ENCODE results near the gene CYB5A. TPM values are rescaled to one million over a fixed set of nuclear protein-coding genes. Genes with fewer than 3 reads are reported as not detected.
A peak's percentile ranks its signal among the peaks of the same experiment; 100 is the strongest.

The CYB5A gene
- total RNA-seq, 8 experiments from 2014 or later = 26.4 to 63.6 (median 35.5) TPM

GRCh38 chr18:74268175-74268574 lies 23.6 kb downstream of the CYB5A start:
- in situ Hi-C loops (cut with MboI; ENCODE audit: low pct_unique_long_range_greater_than_20kb in 2 of 9, low sequenced_read_pairs in 9 of 9, unreplicated experiment in 9 of 9) = no loop called here
- no peak overlapping the region for H3K4me3 ChIP-seq
- no peak for ATAC-seq (replicated peaks in 6 of 8)
- H3K27ac ChIP-seq = no peak overlapping the region
- WGBS, 10 experiments = 80 to 100% (median 89%) methylated on average over 1 to 3 of the region's 7 CpGs; no CpG with 5 or more reads in 4 of the 10 experiments
- no peaks in the 10 kb centered on the region for H3K4me1 ChIP-seq (replicated peaks in 1 of 2)

DNA sequence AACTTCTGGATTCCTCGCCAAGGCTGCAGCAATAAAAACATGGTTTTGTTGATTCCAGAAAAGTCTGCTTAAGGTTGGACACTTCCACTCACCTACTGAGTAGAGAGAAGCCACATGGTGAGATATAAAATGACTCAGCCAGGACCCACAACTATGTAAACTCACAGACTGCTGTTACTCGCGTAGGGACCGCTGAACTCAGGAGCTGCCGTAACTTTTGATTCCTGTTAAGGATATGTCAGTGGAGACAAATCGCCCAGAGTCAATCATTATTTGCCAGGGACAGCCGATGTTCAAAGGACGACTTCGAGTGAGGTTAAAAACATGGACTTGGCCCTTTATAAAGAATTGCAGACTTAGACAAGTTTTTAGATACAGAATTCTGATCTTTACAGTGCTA lies 25.6 kb downstream of the CYB5A start:
- in situ Hi-C loops (cut with MboI; ENCODE audit: low pct_unique_long_range_greater_than_20kb in 2 of 9, low sequenced_read_pairs in 9 of 9, unreplicated experiment in 9 of 9) = no loop called here
- Histone ChIP-seq H3K4me3 (no peak overlapping the region), H3K27ac (no peak overlapping the region), H3K4me1 (replicated peaks in 1 of 2) (no peaks in the 10 kb centered on the region)
- ATAC-seq (replicated peaks in 6 of 8) = no peak
- 65 to 85% (median 77%) methylated on average over 3 to 8 of the region's 9 CpGs; no CpG with 5 or more reads in 2 of the 10 experiments for WGBS, 10 experiments

- Histone ChIP-seq H3K4me3 (no peak overlapping the region), H3K27ac (no peak overlapping the region), H3K4me1 (replicated peaks in 1 of 2) (no peaks in the 10 kb centered on the region)
- 39 to 83% (median 76%) methylated on average over 1 to 5 of the region's 8 CpGs; no CpG with 5 or more reads in 5 of the 10 experiments for WGBS, 10 experiments
- ATAC-seq (replicated peaks in 6 of 8) = no peak
- in situ Hi-C loops (cut with MboI; ENCODE audit: low pct_unique_long_range_greater_than_20kb in 2 of 9, low sequenced_read_pairs in 9 of 9, unreplicated experiment in 9 of 9) = no loop called here
These were observed 26.1 kb downstream of the CYB5A start for GRCh38 chr18:74265546-74266098.

GRCh38 chr18:74264303-74265020 lies 27.3 kb downstream of the CYB5A start:
- 50 to 100% (median 77%) methylated on average over 1 to 9 of the region's 10 CpGs; no CpG with 5 or more reads in 1 of the 10 experiments for WGBS, 10 experiments
- in situ Hi-C loops (cut with MboI; ENCODE audit: low pct_unique_long_range_greater_than_20kb in 2 of 9, low sequenced_read_pairs in 9 of 9, unreplicated experiment in 9 of 9) = no loop called here
- Histone ChIP-seq H3K4me1 (replicated peaks in 1 of 2) (no peaks in the 10 kb centered on the region), H3K4me3 (no peak overlapping the region), H3K27ac (no peak overlapping the region)
- no peak for ATAC-seq (replicated peaks in 6 of 8)

- peaks cover 9 to 10% of the 10 kb centered on the region in 2 donors for H3K4me1 ChIP-seq (replicated peaks in 1 of 2)
- WGBS, 10 experiments = 67 to 100% (median 89%) methylated on average over 3 to 6 of the region's 6 CpGs
- in situ Hi-C loops (cut with MboI; ENCODE audit: low pct_unique_long_range_greater_than_20kb in 2 of 9, low sequenced_read_pairs in 9 of 9, unreplicated experiment in 9 of 9) = no loop called here
- H3K27ac ChIP-seq = no peak overlapping the region
- H3K4me3 ChIP-seq = no peak overlapping the region
- ATAC-seq (replicated peaks in 6 of 8) = peak in 1 of 8 experiments; percentile 46
These were observed 30.6 kb downstream of the CYB5A start for GRCh38 chr18:74261053-74261713.

DNA sequence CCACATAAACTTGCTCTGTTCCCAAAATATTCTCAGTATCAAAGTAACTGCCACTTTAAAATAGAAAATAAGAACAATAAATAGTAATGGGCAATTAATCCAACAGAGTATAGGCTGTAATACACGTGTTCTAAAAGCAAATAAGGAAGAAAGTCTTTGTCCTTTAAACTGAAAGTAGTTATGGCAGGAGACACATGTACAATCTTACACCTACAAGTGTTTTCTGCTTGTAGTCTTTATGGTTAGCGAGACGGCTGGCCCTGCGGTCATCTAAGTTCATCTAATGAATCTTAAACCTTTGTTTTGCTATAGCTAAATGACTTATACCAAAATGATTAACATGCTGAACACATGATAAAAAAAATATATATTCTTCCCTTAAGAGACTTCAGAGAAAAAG lies 32.4 kb downstream of the CYB5A start:
- peaks cover 15 to 19% of the 10 kb centered on the region in 2 donors for H3K4me1 ChIP-seq (replicated peaks in 1 of 2)
- in situ Hi-C loops (cut with MboI; ENCODE audit: low pct_unique_long_range_greater_than_20kb in 2 of 9, low sequenced_read_pairs in 9 of 9, unreplicated experiment in 9 of 9) = no loop called here
- no peak for ATAC-seq (replicated peaks in 6 of 8)
- H3K4me3 ChIP-seq = no peak overlapping the region
- H3K27ac ChIP-seq = no peak overlapping the region
- WGBS, 10 experiments = 80 to 100% (median 92%) methylated on average over 1 to 4 of the region's 4 CpGs

- in situ Hi-C loops (cut with MboI; ENCODE audit: low pct_unique_long_range_greater_than_20kb in 2 of 9, low sequenced_read_pairs in 9 of 9, unreplicated experiment in 9 of 9) = no loop called here
- H3K4me3 ChIP-seq = no peak overlapping the region
- H3K27ac ChIP-seq = no peak overlapping the region
- no peak for ATAC-seq (replicated peaks in 6 of 8)
- H3K4me1 ChIP-seq (replicated peaks in 1 of 2) = peaks cover 15 to 19% of the 10 kb centered on the region in 2 donors
- 24 to 82% (median 65%) methylated on average over 2 to 7 of the region's 7 CpGs; no CpG with 5 or more reads in 1 of the 10 experiments for WGBS, 10 experiments
These were observed 34.7 kb downstream of the CYB5A start for GRCh38 chr18:74257083-74257482.

DNA sequence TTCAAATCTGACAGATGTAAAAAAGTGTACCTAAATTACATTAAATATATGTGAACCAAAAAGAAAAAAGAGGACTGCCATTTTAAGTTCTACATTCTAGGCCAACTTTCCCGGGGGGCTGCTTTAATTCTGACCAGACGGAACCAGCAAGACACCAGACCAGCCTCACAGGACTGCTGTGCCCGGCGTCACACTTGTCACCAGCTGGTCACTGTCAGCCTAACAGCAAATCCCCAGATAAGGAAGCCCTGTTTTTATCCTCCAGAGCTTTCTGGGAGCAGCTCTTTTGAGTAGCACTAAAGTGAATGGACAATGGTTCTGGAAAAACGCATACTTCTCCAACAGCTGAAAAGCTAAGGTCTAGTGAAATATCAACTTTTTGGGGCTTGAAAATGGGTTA lies 35.6 kb downstream of the CYB5A start:
- Histone ChIP-seq H3K4me1 (replicated peaks in 1 of 2) (peaks cover 15 to 19% of the 10 kb centered on the region in 2 donors), H3K27ac (no peak overlapping the region), H3K4me3 (no peak overlapping the region)
- in situ Hi-C loops (cut with MboI; ENCODE audit: low pct_unique_long_range_greater_than_20kb in 2 of 9, low sequenced_read_pairs in 9 of 9, unreplicated experiment in 9 of 9) = no loop called here
- 0 to 100% (median 55%) methylated on average over 1 to 5 of the region's 5 CpGs; no CpG with 5 or more reads in 1 of the 10 experiments for WGBS, 10 experiments
- peak in 4 of 8 experiments; percentile 42 to 63 (median 53) for ATAC-seq (replicated peaks in 6 of 8)

GRCh38 chr18:74255131-74255616 lies 36.6 kb downstream of the CYB5A start:
- WGBS, 10 experiments = 21 to 100% (median 68%) methylated on average over 1 to 4 of the region's 4 CpGs; no CpG with 5 or more reads in 1 of the 10 experiments
- ATAC-seq (replicated peaks in 6 of 8) = peak in 3 of 8 experiments; percentile 59 to 84 (median 75)
- H3K4me1 ChIP-seq (replicated peaks in 1 of 2) = peaks cover 15 to 19% of the 10 kb centered on the region in 2 donors
- in situ Hi-C loops (cut with MboI; ENCODE audit: low pct_unique_long_range_greater_than_20kb in 2 of 9, low sequenced_read_pairs in 9 of 9, unreplicated experiment in 9 of 9) = no loop called here
- no peak overlapping the region for H3K4me3 ChIP-seq
- no peak overlapping the region for H3K27ac ChIP-seq

GRCh38 chr18:74252039-74252395 lies 39.7 kb downstream of the CYB5A start:
- peaks cover 14 to 15% of the 10 kb centered on the region in 2 donors for H3K4me1 ChIP-seq (replicated peaks in 1 of 2)

DNA sequence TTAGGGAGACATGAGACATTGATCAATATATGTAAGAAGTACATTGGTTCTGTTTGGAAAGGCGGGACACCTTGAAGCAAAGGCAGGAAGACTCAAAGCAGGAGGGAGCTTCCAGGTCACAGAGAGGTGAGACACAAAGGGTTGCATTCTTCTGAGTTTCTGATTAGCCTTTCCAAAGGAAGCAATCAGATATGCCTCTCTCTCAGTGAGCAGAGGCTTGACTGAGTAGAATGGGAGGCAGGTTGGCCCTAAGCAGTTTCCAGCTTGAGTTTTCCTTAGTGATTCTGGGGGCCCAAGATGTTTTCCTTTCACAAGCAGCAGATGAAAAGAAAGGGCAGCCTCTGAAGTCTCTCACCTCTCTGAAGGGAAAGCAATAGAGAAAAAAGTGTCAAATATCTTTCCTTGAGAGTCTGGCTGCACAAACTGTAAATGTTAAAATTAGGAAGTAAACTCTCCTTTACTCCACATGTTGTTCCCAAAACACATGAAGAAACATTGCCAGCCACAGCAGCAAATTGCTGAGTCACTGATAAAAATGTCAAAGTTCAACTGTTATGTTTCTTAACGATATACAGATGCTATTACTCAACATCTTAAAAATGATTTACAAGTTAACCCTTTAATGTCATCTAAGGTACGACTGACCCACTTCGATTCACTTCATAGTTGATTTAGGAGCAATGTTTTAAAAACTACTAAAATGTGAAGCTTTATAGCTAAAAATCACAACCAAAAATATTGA lies 40.3 kb downstream of the CYB5A start:
- H3K4me3 ChIP-seq = no peak overlapping the region
- ATAC-seq (replicated peaks in 6 of 8) = peak in 2 of 8 experiments; percentile 44 to 46
- 3 to 93% (median 50%) methylated on average over 1 to 4 of the region's 4 CpGs for WGBS, 10 experiments
- H3K27ac ChIP-seq = no peak overlapping the region
- peaks cover 9 to 11% of the 10 kb centered on the region in 2 donors for H3K4me1 ChIP-seq (replicated peaks in 1 of 2)
- in situ Hi-C loops (cut with MboI; ENCODE audit: low pct_unique_long_range_greater_than_20kb in 2 of 9, low sequenced_read_pairs in 9 of 9, unreplicated experiment in 9 of 9) = no loop called here

More at GRCh38 chr18:74252039-74252395, 39.7 kb downstream of the CYB5A start:
- in situ Hi-C loops (cut with MboI; ENCODE audit: low pct_unique_long_range_greater_than_20kb in 2 of 9, low sequenced_read_pairs in 9 of 9, unreplicated experiment in 9 of 9) = no loop called here
- ATAC-seq (replicated peaks in 6 of 8) = peak in 1 of 8 experiments; percentile 18
- no peak overlapping the region for H3K4me3 ChIP-seq
- 11 to 100% (median 80%) methylated on average over 1 to 4 of the region's 4 CpGs; no CpG with 5 or more reads in 1 of the 10 experiments for WGBS, 10 experiments
- no peak overlapping the region for H3K27ac ChIP-seq

GRCh38 chr18:74250131-74250530 lies 41.6 kb downstream of the CYB5A start:
- in situ Hi-C loops (cut with MboI; ENCODE audit: low pct_unique_long_range_greater_than_20kb in 2 of 9, low sequenced_read_pairs in 9 of 9, unreplicated experiment in 9 of 9) = no loop called here
- WGBS, 10 experiments = 87 to 100% (median 98%) methylated on average over 1 to 5 of the region's 12 CpGs; no CpG with 5 or more reads in 4 of the 10 experiments
- ATAC-seq (replicated peaks in 6 of 8) = no peak
- H3K4me1 ChIP-seq (replicated peaks in 1 of 2) = peaks cover 0 to under 1% of the 10 kb centered on the region in 2 donors
- H3K4me3 ChIP-seq = no peak overlapping the region
- no peak overlapping the region for H3K27ac ChIP-seq

Data from motor neuron (in vitro differentiated cells).